Inflammatory macrophage treated with lipopolysaccharide for 4 hours (primary cell): ENCODE data around the gene BBS9.

Source experiments
- DNase-seq: peaks from one replicate; pipeline ENCODE4 v3.0.0-alpha.2; 2020

Gene BBS9

DNA sequence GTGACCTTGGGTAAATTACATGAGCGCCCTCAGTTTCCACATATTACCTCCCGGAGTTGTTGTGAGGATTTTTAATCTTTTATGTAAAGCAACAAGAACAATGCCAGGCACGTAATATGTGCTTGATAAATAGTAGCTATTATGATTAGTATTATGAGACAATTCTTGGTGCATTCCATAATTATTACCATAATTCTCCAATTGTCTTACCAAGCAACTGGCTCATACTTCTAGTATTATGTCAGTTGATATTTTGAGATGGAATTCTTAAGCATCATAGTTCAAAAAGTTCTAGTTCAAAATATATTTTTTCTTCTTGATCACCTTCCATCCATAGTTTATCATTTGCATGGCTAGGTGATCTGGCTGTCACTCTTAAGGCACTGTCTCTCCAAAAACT, 259.0 kb downstream of the BBS9 start:
- DNase-seq = no peak

DNA sequence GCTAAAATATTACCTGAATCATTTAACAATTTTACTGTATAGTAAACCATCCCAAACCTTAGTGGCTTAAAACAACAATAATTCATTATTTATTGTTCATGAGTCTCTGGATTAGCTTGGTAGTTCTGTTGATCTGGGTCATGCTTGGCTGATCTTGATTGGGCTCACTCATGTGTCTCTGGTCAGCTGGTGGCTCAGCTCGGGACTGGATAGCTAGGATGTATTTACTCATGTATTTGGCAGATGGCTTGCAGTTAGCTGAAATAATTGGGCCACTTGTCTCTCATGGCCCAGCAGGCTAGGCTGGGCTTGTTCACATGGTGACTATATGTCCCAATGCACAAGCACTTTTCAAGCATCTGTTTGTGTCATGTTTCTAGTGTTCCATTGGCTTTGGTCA, 262.8 kb downstream of the BBS9 start:
- DNase-seq = no peak

DNA sequence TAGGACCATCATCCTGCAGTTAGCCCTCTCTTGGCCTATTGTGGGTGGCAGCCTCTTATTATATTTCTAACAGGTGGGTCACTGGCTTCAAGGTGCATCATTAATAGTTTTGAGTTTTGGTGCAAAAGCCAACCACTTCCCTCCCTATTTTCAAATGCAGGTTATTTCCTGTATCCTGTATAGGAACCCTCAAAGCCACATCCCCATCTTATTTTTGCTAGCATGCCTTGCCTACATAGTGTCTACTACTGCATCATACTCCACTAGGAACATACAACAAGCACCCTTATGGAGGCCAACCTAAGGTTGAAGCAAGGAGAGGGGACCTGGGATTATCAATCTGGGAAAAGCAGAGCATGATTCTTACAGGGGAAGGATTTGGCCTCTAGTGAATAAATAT, 264.4 kb downstream of the BBS9 start:
- no peak for DNase-seq

DNA sequence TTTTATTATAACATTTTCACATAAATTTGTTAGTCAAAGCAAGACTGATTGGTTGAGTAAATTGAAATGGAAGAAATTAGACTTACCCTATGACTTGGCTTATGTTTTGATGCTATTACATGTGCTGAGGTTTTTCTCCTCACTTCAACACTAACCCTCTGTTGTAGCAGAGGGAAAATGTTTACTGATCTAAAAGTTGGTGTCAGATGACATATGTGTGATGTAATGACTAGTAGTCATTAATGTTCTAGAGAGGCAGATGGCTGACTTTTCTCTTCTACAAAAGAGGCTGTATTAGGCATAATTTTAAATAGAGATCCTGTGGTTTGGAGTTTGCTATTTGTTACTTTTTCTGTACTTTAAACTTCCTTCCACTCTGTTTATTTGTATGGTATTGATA, 266.0 kb downstream of the BBS9 start:
- DNase-seq = no peak

DNA sequence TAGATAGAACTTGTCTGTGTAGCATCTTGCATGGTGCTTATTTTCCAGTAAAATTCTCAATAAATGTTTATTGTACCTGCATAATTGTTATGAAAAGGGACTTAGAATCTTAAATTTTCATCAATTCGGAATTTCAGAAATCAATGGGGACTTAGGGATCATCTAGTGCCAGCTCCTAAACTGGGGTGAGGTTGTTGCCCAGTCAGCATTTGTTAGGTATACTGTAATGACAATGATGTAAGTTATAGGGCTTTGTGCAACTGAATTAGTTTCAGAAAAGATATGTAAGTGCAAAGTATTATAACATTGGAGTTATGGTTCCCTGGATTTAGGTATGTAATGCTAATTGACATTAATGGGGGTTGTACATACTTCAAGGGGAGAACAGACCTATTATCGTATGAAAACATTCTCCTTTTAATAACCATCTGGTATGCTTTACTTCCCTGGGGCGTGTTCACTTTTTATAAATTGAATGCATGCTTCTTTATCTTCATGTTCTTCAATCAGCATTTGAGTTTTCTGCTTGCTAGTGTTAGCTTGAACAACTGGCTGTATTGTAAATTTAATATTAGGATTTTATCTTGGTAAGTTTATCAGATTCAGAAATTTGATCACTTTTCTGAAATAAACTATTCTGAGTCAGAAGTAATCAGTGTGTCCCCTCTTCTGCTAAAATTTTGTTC, 270.3 kb downstream of the BBS9 start:
- no peak for DNase-seq

DNA sequence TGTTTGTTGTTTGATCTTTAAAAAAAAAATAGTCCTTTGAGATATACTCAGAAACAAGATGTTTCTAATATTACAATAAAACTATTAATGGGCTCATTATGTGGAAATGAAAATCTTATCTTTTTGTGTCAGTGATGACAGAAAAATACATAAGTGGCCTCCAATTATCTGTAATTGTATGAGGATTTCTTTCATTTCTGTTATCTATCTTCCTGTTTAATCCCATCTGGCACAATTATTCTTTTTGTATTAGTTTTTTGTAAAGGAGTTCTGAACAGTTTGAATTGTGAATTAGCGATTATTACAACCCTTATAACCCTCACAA, 270.8 kb downstream of the BBS9 start:
- no peak for DNase-seq

DNA sequence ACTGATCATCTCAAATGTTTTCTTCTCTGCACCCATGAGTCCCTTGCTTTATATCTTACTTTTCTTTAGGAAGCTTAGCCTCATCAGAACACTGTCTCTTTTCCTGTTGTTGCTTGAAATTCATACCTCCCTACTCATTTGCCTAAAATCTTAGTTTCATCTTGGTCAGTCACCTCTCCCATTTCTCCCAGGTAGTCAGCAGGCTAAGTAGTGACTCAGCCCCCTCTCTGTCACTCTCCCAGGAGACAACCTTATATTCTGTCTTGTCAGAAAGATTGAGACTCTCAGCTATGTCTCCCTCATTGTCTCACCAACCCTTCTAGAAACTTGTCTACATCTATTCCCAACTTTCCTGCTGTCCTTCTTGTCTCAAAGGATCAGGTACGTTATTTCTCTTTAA, 280.9 kb downstream of the BBS9 start:
- DNase-seq = no peak

DNA sequence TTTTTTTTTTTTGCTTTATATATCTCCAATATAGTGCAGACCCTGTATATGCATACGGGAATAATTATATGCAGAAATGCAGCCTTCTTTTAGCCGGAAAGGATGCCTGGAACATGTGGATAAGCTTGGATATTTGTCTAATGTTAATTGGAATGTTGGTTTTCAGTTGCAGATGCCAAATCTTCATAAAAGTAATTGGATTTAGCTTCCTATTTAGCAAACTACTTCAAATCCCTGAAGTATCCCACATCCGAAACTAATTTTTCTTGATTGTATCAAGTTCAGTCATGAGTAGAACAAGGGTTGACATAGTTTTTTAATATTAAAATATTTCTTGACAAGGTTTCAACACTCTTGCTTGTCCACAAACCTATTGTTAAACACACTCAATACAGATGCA, 281.7 kb downstream of the BBS9 start:
- DNase-seq = no peak

DNA sequence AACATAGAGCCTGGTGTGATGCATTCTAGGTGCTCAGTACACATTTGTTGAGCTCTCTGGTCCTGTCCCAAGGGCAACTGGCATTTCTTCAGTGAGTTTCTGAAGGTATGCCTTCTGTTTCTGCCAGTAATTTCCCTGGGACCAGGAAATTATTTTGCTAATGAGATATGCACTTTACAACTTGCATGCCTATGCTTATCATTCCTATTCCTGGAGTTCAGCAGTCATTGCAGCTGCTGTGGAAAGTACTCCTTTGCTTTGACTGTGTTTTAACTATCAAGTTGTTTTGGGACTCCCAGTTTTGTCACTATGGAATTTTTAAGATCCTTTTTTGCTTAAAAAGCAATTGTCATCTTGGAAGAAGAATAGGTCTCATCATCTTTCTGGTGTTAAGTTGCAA, 283.0 kb downstream of the BBS9 start:
- no peak for DNase-seq

DNA sequence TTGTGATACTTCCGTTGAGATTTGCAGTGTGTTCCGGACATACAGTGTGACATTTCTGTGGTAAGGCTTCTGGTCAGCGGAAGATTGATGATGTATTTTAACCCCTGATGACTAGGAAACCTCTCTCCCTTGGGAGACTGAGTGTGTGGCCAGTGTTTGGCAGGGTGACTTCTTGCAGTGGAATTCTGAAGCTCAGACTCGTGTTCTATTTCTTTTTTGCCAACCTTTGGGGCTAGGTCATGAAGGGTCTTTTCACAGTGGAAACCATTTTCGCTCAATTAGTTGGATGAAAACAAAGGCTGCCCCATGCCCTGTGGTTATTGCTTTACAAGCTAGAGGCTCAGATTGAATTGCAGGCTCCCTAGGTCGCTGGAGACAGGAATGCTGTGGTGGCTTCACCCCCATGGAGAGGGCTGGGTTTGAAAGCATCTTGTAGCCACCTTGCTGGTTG, 288.9 kb downstream of the BBS9 start:
- DNase-seq = no peak

DNA sequence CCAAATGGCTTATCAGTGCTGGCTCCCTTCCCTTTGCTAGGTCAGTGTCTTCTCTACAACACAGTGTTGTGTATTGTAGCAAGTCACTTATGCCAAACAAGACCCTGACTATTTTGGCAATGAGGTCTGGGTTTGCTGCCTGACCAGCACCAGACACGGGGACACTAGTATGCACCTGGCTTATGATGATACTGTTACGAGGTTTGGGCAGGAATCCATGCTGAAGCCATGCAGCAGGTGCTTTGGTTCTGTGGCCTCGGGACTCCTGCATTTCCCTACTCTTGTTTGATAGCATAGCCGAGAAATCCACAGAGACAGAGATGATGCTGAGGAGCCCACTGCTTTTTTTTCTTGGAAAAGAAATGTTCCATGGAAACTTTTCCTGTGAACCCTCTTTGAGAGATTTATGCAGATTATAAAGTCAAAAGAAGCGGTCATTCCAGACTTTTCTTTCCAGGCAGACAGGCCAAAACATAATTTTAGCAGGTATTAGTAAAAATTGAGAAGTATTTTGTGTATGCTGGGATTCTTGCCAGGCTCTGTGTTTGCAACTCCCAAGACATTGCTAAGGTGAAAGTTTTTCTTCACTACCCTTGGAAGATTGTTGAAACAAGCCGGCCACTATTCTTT, 291.1 kb downstream of the BBS9 start:
- no peak for DNase-seq

DNA sequence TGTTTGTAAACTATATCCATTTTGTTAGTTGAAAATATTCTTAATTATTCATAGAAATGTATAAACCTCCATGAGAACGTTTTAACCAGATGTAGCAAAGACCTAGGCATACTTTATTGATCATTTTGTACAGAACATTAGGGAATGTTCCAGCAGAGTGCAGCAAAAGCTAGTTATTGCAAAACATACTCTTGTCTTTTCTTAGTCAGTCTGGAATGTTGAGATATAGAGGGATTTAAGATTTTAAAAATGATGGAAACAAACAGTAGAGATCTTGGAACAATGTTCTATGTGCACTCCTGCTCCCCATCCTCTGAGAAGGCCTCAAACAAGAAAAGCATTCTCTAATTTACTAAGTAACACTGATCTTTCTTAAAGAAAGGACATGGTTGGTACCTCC, 292.1 kb downstream of the BBS9 start:
- DNase-seq = no peak

DNA sequence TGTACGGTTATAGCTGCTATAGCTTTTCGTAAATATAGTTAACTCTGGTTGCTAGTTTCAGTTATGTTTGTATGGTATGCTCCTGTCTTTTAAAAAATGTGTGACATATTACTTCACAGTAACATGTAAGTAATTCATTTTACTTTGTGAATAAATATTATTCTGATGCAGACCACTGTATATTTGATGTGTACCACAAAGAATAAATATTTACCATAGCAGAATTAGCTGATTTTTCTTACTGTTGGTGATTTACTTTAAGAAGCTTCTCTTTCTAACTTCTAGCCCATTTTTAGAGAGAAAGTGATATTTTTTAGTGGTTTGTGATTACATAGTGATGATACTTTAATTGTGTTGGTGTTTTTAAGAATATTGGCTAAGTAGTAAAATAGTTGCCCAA, 292.8 kb downstream of the BBS9 start:
- DNase-seq = no peak

DNA sequence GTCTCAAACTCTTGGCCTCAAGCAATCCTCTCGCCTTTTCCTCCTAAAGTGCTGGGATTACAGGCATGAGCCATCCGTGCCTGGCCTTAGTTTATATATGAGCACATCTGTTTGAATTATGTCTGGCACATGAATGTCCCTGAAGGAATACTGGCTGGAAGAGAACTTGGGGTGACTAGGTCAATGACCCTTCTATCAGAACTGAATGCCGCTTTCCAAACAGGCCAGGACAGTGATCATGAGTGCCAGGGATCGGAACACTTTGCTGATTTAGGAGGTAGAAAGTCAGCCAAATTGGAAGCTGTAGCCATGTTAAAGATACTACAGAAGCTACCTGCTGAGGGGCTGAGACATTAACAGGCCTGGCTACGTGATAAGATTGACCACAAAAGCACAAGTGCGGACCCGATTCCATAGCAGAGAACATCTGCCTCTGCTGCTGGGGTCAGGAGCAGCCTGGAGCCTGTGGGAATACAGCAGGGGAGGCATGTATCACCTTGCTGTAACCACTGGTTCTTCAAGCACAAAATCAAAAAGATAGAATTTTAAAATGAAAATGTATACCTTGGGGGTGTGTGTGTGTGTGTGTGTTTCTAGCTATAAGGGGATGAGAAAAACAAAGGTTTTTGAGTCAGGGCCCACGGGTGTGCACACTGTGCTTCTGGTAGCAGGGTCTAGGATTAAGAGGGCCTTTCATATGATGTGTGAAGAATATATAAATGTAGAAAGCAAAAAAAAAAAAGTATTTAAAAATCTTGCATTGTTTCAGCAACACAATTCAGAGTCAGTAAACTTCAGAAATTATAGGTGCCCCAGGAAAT, 293.7 kb downstream of the BBS9 start:
- DNase-seq = no peak

DNA sequence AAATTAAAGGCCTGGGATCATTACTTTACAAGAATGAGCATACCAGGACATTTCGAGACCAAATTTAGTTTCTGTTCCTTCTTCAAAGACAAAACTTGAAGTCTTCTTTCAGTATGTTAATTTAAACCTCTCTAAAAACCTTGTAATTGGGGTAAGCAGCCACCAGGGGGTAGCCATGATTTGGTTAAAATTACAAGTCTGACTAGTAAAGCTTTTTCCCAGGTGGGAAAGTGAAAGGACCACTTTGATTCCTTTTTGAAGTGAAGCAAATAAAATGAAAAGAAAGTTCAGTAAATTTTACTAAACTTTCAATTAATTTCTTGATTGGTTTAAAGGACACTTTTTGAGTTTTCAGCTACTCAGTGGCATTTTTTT, 294.3 kb downstream of the BBS9 start:
- DNase-seq = peak; percentile 54

DNA sequence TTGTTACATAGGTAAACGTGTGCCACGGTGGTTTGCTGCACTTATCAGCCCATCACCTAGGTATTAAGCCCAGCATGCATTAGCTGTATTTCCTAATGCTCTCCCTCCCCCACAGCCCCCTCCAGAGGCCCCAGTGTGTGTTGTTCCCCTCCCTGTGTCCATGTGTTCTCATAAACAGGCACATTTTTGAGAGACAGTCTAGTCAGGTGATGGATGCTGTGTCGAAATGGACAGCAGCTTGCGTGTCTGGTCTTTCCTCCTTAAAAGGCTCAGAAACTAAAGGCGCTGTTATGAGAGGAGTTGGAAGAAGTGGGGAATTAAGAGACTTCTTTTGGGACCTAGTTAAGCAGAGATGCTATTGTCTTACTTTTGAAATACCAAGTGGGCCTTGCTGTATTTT, 296.0 kb downstream of the BBS9 start:
- DNase-seq = no peak

DNA sequence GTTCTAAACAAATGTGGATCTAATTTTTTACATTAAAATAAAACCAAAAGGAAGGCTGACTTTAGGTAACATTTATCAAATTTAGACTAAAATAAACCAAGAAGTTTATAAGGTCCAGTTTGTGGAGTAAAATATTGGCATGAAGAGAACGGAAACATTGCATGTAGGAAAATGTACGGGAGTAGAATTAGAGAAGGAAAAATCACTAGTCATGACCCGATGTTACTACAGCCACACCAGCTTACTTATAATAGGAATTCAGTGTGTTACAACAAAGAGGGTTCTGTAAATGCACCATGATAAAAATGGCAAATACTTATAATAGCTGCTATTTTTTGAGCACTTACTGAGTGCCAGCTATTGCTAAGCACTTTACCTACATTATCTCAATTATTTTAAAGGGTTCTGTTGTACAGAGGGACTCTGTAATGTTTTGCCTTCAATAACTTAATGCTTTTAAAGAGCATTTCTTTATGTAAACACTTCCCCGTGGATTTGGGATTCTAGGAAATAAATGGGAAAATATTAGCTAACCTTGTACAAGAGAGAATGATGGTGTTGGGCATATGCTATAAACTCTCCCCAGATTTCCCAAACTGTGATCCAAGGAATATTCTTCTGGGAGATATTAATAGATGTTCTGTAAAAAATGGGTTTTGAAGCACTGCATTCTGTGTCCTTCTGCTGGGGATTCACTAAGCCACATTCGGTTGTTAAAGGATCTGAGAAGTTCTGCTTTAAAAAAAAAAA, 296.7 kb downstream of the BBS9 start:
- no peak for DNase-seq

DNA sequence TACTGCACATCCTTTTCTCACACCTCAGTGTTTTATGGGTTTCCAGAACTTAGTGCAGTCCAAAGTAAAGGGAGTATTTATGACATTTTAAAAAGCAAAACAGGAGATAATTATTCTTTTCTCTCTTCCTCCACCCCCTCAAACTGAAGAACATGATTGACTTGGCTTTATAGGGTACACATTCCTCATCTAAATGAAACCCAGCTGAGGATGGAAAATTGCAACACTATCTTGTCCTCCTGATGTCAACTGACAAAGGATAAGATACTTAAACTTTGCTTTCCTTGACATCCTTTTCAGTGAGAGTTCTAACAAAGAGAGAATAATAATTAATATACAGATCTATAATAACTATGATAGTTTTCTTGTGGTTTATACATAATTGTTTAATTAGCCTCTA, 299.1 kb downstream of the BBS9 start:
- DNase-seq = no peak

DNA sequence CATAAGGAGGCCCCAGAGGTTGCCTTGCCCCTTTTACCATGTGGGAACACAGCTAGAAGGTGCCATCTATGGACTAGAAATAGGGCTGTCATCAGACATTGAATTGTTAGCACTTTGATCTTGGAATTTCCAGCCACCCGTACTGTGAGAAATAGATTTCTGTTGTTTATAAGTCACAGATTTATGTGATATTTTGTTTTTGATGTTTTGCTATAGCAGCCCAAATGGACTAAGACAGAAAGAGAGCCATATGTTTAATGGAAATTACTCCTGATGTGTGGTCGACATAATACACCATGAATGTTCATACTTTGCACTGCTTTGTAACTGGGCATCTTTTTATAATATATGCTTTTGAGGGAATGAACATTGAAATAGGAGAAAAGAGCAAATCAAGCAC, 302.2 kb downstream of the BBS9 start:
- DNase-seq = no peak

DNA sequence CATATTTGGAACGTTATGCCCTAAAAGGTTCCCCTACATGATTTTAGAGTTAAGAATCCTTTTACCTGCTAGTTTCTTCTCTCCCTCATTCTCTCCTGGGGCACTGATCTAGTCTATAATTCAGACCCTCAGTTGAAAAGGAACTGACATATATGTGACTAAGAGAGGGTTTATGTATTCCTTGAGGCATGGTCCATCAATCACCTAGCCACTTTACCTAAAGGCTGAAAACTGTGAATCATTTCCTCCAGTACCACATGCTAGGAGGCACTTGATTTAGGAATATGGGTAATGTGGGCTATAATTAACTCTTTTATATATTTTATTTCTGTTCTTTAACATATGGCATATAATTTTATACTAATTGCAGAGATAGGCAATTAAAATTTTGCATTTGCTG, 303.5 kb downstream of the BBS9 start:
- DNase-seq = no peak

DNA sequence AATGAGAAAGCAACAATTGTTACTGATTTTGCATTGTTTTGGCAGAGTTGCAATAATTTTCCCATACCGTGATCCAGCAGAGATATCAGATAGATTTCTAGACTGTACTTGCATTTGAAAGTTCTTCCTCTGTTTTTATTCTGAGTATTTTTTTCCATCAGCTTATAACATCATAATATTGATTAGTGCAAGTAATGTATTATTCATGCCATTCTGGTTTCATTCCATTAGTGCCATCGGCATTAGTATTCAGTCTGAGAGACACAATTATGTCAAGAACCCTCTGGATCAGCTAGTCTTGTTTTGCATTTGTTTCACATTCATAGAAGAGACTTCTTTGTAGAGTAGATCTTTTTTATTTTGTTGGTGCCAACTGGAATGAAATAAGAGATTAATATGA, 304.0 kb downstream of the BBS9 start:
- DNase-seq = no peak

DNA sequence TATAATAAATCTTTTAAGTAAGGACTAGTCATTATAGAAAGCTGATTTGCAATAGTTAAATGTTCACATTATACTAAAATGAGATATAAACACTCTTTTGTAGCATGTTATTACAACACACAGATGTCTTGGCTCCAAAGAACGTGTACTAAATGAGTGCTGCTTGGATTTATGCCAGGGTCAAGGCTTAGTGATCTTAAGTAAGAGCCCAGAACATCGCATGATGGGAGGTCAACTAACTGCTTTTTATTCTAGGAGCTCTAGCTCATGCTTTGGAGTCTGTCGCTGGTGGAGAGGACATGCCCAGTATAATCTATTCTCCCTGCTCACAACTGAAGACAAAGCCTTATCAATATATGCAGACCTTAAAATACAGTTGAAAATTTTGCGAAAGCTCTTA, 315.1 kb downstream of the BBS9 start:
- no peak for DNase-seq

DNA sequence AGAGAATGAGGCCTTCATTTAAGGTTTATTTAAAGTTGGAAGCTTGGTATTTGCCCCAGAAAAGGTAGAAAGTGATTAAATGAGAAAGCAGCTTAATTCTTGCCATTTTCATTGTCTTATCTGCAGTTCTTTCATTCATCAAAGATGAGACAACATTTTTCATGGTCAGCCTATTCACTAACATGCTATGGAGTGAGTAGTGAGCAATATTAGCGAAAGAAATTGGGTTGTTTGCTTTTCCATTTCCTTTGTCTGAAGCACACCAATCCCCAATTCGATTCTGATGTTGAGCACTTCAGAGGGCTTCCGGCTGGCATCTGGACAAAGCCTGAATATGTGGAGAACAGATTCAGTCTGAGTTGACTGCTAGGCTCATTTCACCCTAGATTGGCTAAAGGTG, 317.2 kb downstream of the BBS9 start:
- no peak for DNase-seq

DNA sequence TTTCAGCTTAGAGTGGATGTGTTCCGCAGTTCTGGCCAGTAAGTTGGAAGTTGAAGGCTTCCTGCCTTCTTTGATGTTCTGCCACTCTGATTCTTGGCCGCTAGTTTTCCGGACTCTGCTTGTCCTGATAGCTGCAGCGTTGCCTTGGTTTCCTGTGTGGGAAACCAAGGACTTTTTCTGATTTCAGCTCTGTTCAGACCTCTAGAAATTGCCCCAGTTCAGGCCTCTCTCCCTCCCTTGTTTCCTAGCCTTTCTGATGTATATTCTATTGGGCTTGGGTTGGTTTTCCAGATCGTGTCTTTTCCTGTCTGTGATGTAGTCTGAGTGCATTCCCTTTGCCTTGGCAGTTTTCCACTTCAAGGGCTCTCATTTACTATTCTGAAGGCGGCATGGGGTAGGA, 318.7 kb downstream of the BBS9 start:
- no peak for DNase-seq
